Endothelial cell of umbilical vein (primary cell): ENCODE measurements around the gene GLRA1. TPM values are rescaled to one million over a fixed set of nuclear protein-coding genes. Genes with fewer than 3 reads are reported as not detected.
A peak's percentile ranks its signal among the peaks of the same experiment; 100 is the strongest.

Experiments used
- BruUV-seq: library from RNA; stranded (reverse); fragments of 400-500 nt; replicated peaks from 2 replicates; lab custom pipeline; 2021; lab: Mats Ljungman, UMichigan
- CTCF ChIA-PET: fragments of 300-600, 350-600 bp; sonication (Branson Sonifier 250); formaldehyde crosslinking; loops from one replicate; lab custom pipeline; 2021; ENCODE audit warnings: antibody characterized with exemption, inconsistent platforms; lab: Charles Lee
- POLR2A ChIA-PET: fragments of 300-600, 350-600 bp; sonication (Branson Sonifier 250); formaldehyde crosslinking; loops from one replicate; lab custom pipeline; 2021; ENCODE audit warnings: antibody characterized with exemption, inconsistent platforms; lab: Charles Lee
- DNase-seq: peaks from one replicate; pipeline ENCODE4 v3.0.0-alpha.2; 2011; ENCODE audit warnings: low read depth, low spot score
- FAIRE-seq: peaks from 2 replicates; lab custom pipeline; 2011; peaks lifted over from hg19 to GRCh38; lab: Jason Lieb, UNC
- H2AFZ ChIP-seq: 2 replicates; pipeline ENCODE4 v1.6.0; 2012; ENCODE audit warnings: low read depth, low read length, control low read depth, inconsistent platforms
- H3K27ac ChIP-seq: 2 replicates; pipeline ENCODE4 v1.5.1; 2011; ENCODE audit warnings: low read depth, mild to moderate bottlenecking, control low read depth, low read length, moderate library complexity; ENCODE audit not compliant: insufficient read depth
- H3K27me3 ChIP-seq, 2 experiments: 2 replicates each; pipeline versions ENCODE4 v1.6.0 to v1.6.1; 2011; ENCODE audit warnings: low read length in 2 of 2, mixed read lengths in 1 of 2; ENCODE audit not compliant: control insufficient read depth in 2 of 2, insufficient read depth in 2 of 2
- H3K36me3 ChIP-seq, 2 experiments: 2 replicates in 1 of 2; 3 replicates in 1 of 2; pipeline ENCODE4 v1.5.1; 2011; ENCODE audit warnings: low read length in 2 of 2, mild to moderate bottlenecking in 1 of 2, moderate library complexity in 1 of 2; ENCODE audit not compliant: control insufficient read depth in 2 of 2, insufficient read depth in 2 of 2; ENCODE audit errors: extremely low read depth in 1 of 2
- H3K4me1 ChIP-seq: 3 replicates; pipeline ENCODE4 v1.5.1; 2011; ENCODE audit warnings: mild to moderate bottlenecking, low read length; ENCODE audit not compliant: control insufficient read depth, insufficient read depth; ENCODE audit errors: extremely low read depth
- H3K4me2 ChIP-seq: 2 replicates; pipeline ENCODE4 v1.6.1; 2011; ENCODE audit warnings: low read length, control low read depth, mixed read lengths; ENCODE audit not compliant: insufficient read depth
- H3K4me3 ChIP-seq, 3 experiments: fragments of 200-600 bp in 1 of 3; sonication (generic), shearing (Covaris generic) in 1 of 3; replicated peaks in 1 of 3; 2 replicates each; pipeline ENCODE4 v1.5.1; 2011 to 2016; ENCODE audit warnings: control low read depth in 3 of 3, low read length in 3 of 3, mild to moderate bottlenecking in 2 of 3, inconsistent platforms in 1 of 3, low read depth in 1 of 3, moderate library complexity in 1 of 3; ENCODE audit not compliant: insufficient read depth in 1 of 3
- H3K79me2 ChIP-seq: 2 replicates; pipeline ENCODE4 v1.6.0; 2012; ENCODE audit warnings: low read length, inconsistent platforms; ENCODE audit not compliant: control insufficient read depth, insufficient read depth
- H3K9ac ChIP-seq: replicated peaks from 2 replicates; pipeline ENCODE3; 2011; ENCODE audit warnings: low read length, control low read depth; ENCODE audit not compliant: insufficient read depth; ENCODE audit errors: extremely low read depth
- H3K9me1 ChIP-seq: replicated peaks from 3 replicates; pipeline ENCODE4 v1.6.0; 2011; ENCODE audit warnings: mild to moderate bottlenecking, low read length; ENCODE audit not compliant: control insufficient read depth, insufficient read depth; ENCODE audit errors: extremely low read depth
- H3K9me3 ChIP-seq: replicated peaks from 2 replicates; pipeline ENCODE4 v1.5.1; 2012; ENCODE audit warnings: low read length, inconsistent platforms; ENCODE audit not compliant: control insufficient read depth, insufficient read depth
- H4K20me1 ChIP-seq: replicated peaks from 2 replicates; pipeline ENCODE3; 2011; ENCODE audit warnings: mild to moderate bottlenecking, low read length; ENCODE audit not compliant: control insufficient read depth, insufficient read depth; ENCODE audit errors: extremely low read depth
- CTCF ChIP-seq, 2 donors: IDR thresholded peaks; 1 replicate in 1 of 2; 2 replicates in 1 of 2; pipeline ENCODE4 v1.5.1; 2011; ENCODE audit warnings: low read length in 2 of 2, mild to moderate bottlenecking in 2 of 2, moderate library complexity in 2 of 2, control low read depth in 1 of 2, inconsistent platforms in 1 of 2, low read depth in 1 of 2; ENCODE audit not compliant: insufficient read depth in 1 of 2; ENCODE audit errors: extremely low read depth in 1 of 2
- EZH2 ChIP-seq: IDR thresholded peaks from 2 replicates; pipeline ENCODE4 v1.6.1; 2012; ENCODE audit warnings: borderline replicate concordance, low read depth, mild to moderate bottlenecking, moderate library complexity, low read length, inconsistent platforms; ENCODE audit not compliant: severe bottlenecking
- FOS ChIP-seq: IDR thresholded peaks from 2 replicates; pipeline ENCODE4 v1.6.1; 2011; ENCODE audit warnings: mild to moderate bottlenecking, low read length, moderate library complexity, borderline replicate concordance; ENCODE audit not compliant: insufficient read depth
- GATA2 ChIP-seq: IDR thresholded peaks from 2 replicates; pipeline ENCODE4 v1.7.0; 2011; ENCODE audit warnings: low read depth, mild to moderate bottlenecking, moderate library complexity, mixed read lengths, low read length; ENCODE audit not compliant: insufficient read length, insufficient read depth
- JUN ChIP-seq: IDR thresholded peaks from 2 replicates; pipeline ENCODE4 v1.6.1; 2011; ENCODE audit warnings: borderline replicate concordance, low read depth; ENCODE audit not compliant: insufficient read length, insufficient read depth
- MAX ChIP-seq: IDR thresholded peaks from 2 replicates; pipeline ENCODE4 v1.6.1; 2011; ENCODE audit not compliant: insufficient read depth, insufficient read length
- MYC ChIP-seq: IDR thresholded peaks from one replicate; pipeline ENCODE4 v1.6.1; 2011; ENCODE audit warnings: mild to moderate bottlenecking, low read depth, low read length
- POLR2A ChIP-seq: IDR thresholded peaks from 2 replicates; pipeline ENCODE4 v1.6.1; 2012; ENCODE audit warnings: low read depth, mild to moderate bottlenecking, control low read depth, low read length
- POLR2AphosphoS5 ChIP-seq: IDR thresholded peaks from 2 replicates; pipeline ENCODE4 v1.6.1; 2012; ENCODE audit warnings: low read depth, mild to moderate bottlenecking, control low read depth, low read length, moderate library complexity; ENCODE audit not compliant: insufficient read depth
- dilution Hi-C: fragments of 300-500 bp; cut with MboI; formaldehyde crosslinking; loops from one replicate; pipeline ENCODE4 v1.15.0; 2019; ENCODE audit warnings: low sequenced_read_pairs; ENCODE audit not compliant: extremely low pct_ligation_motif_present
- intact Hi-C: fragments of 100-400 bp; cut with micrococcal nuclease; formaldehyde crosslinking; loops from one replicate; pipeline ENCODE4 v1.10.0; 2022
- polyA plus RNA-seq, 4 experiments: library from polyadenylated mRNA; depleted of rRNA in 3 of 4; stranded (reverse) in 3 of 4; unstranded in 1 of 4; fragments of >200 nt; gene quantifications; 2 replicates each; pipeline versions ENCODE4 v1.2.1 to v1.2.3, GENCODE V29; 2011 to 2012; ENCODE audit warnings: missing spikeins in 1 of 4
- total RNA-seq: library from RNA; stranded (reverse); gene quantifications from 2 replicates; pipeline ENCODE4 v1.2.3, GENCODE V29; 2021

GLRA1 gene
- total and polyA plus RNA-seq, 2 donors (not counting 3 experiments of a cell fraction or from before 2014, with no cell fraction given): not detected

- dilution Hi-C loops: no loop called here
- Histone ChIP-seq H3K9ac (no peak overlapping the region), H3K79me2 (no peaks in the 10 kb centered on the region), H3K4me3 (no peak overlapping the region), H4K20me1 (no peaks in the 10 kb centered on the region), H2AFZ (no peak overlapping the region), H3K9me3 (no peaks in the 10 kb centered on the region), H3K4me1 (no peaks in the 10 kb centered on the region), H3K4me2 (no peak overlapping the region), H3K27me3 (no peaks in the 10 kb centered on the region), H3K27ac (no peak overlapping the region), H3K36me3 (peaks cover 0 to 2% of the 10 kb centered on the region in 2 experiments), H3K9me1 (no peaks in the 10 kb centered on the region)
- FAIRE-seq (peak; percentile 28), DNase-seq (no peak)
- no TSS peak for BruUV-seq
- intact Hi-C loops: no loop called here
- TF ChIP-seq MYC: no peak
- no peak for TF ChIP-seq JUN
- TF ChIP-seq EZH2: no peak
- no peak for TF ChIP-seq MAX
- no peak for TF ChIP-seq POLR2AphosphoS5
- no peak for TF ChIP-seq POLR2A
- no peak for TF ChIP-seq GATA2
- TF ChIP-seq FOS: no peak
- no peak for TF ChIP-seq CTCF (IDR thresholded peaks at IDR 0.05; ENCODE audit: extremely low read depth in 1 of 2, insufficient read depth in 1 of 2, low read depth in 1 of 2, low read length in 2 of 2)
- ChIA-PET POLR2A (no interaction called here), CTCF (no interaction called here)
Measured at GRCh38 chr5:151820903-151821302, 103.7 kb downstream of the GLRA1 start.
